Endodermal cell (in vitro differentiated cells): ENCODE data around the gene POU2AF2. TPM values are rescaled to one million over a fixed set of nuclear protein-coding genes. Genes with fewer than 3 reads are reported as not detected.
"Not testable (repeated sequence)": the region's sequence is repeated elsewhere in the genome, so short reads cannot be mapped to it uniquely, and the experiment has no call there.

Source experiments
- DNase-seq: peaks from one replicate; pipeline ENCODE4 v3.0.0-alpha.2; 2017
- H3K27ac ChIP-seq: 2 replicates; pipeline ENCODE4 v1.5.1; 2013; ENCODE audit warnings: mild to moderate bottlenecking, low read depth, low read length, moderate library complexity
- H3K27me3 ChIP-seq: 2 replicates; pipeline ENCODE4 v1.6.1; 2013; ENCODE audit warnings: mild to moderate bottlenecking, low read length, moderate library complexity; ENCODE audit not compliant: insufficient read depth, control insufficient read depth, poor library complexity, severe bottlenecking
- H3K36me3 ChIP-seq: 2 replicates; pipeline ENCODE4 v1.7.0; 2013; ENCODE audit warnings: mild to moderate bottlenecking, low read length, moderate library complexity; ENCODE audit not compliant: control insufficient read depth, insufficient read depth
- H3K4me1 ChIP-seq: one replicate; pipeline ENCODE4 v1.7.0; 2013; ENCODE audit warnings: low read length; ENCODE audit not compliant: control insufficient read depth, insufficient read depth
- H3K4me3 ChIP-seq: 2 replicates; pipeline ENCODE4 v1.5.1; 2013; ENCODE audit warnings: mild to moderate bottlenecking, low read length, moderate library complexity
- H3K9ac ChIP-seq: 2 replicates; pipeline ENCODE4 v1.6.1; 2013; ENCODE audit warnings: mild to moderate bottlenecking, low read length, moderate library complexity; ENCODE audit not compliant: poor library complexity, severe bottlenecking; ENCODE audit errors: extremely low read depth
- H3K9me3 ChIP-seq: 2 replicates; pipeline ENCODE4 v1.6.1; 2013; ENCODE audit warnings: mild to moderate bottlenecking, low read length, moderate library complexity; ENCODE audit not compliant: control insufficient read depth
- H3K27ac Mint-ChIP-seq: 2 replicates; pipeline ENCODE4 v1.8.0; 2020; ENCODE audit warnings: mixed read lengths
- H3K27me3 Mint-ChIP-seq: 2 replicates; pipeline ENCODE4 v1.8.0; 2021; ENCODE audit warnings: mild to moderate bottlenecking, mixed read lengths; ENCODE audit not compliant: insufficient read depth
- H3K36me3 Mint-ChIP-seq: 2 replicates; pipeline ENCODE4 v1.8.0; 2020; ENCODE audit warnings: low read depth, mixed read lengths
- H3K4me1 Mint-ChIP-seq: 2 replicates; pipeline ENCODE4 v1.8.0; 2020; ENCODE audit warnings: mixed read lengths
- H3K4me3 Mint-ChIP-seq: 2 replicates; pipeline ENCODE4 v1.8.0; 2020; ENCODE audit warnings: mild to moderate bottlenecking, moderate library complexity, mixed read lengths
- H3K9me3 Mint-ChIP-seq: 2 replicates; pipeline ENCODE4 v1.8.0; 2020; ENCODE audit warnings: mild to moderate bottlenecking, mixed read lengths
- WGBS, 2 experiments: methylation state at CpG; one replicate each; pipeline versions ENCODE4 v1.1.5 to v1.1.7; 2013; ENCODE audit warnings: missing lambda C conversion rate in 2 of 2, mixed read lengths in 1 of 2; ENCODE audit not compliant: insufficient coverage in 1 of 2, insufficient read length in 1 of 2; 5-methylcytosine and 5-hydroxymethylcytosine counted together
- total RNA-seq, 2 donors: library from RNA; stranded (reverse); fragmentation: NEBNext Ultra II Directional in 1 of 2; extraction: Animal tissue kit (Norgen Biotek cat#: 25700) in 1 of 2; gene quantifications; 2 replicates in 1 of 2; 3 replicates in 1 of 2; pipeline ENCODE4 v1.2.1, GENCODE V29; 2021
- TF ChIP-seq, protein P1 (sequence below): fragments of 200-600 bp; sonication (generic); conservative IDR thresholded peaks from 2 replicates; pipeline ENCODE4 v1.5.0; 2021; ENCODE audit warnings: antibody characterized with exemption, mild to moderate bottlenecking

The POU2AF2 gene
- total RNA-seq, 2 donors from 2014 or later, result not detected

DNA sequence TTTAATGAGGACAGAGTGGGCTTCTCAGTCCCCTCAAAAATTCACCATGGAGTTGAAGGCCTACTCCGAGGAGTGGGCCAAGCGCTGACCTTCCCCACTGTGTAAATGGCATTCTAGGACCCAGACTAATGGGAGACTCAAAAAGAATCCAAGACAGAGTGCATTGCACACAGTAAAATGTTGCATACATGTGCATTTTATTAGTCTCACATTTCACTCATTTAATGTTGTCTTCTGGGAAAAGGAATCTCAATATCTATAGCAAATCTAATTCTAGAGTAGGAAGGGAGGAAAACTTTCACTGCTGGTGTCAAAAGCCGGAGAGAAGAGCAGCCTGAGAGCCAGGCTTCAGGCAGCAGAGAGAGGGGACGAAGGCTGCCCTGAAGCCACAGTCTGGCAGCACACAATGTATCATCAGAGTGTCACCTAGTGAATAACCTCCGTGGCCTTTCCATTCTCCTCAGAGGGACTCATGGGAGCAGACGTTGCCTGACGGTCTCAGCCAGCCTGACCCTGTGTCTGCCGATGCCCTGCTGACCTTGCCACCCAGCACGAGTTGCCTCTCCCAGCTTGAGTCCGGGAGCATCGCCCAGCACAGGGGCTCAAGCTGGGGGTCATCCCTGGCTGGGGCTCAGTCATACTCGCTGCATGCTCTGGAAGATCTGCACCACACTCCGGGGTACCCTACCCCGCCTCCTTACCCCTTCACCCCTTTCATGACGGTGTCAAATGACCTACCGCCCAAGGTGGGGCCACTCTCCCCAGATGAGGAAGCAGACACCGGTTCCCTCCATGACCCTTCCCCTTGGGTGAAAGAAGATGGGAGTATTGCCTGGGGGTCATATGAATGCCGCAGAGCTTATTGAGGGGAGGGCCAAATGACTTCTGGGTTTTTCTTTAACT lies 39.9 kb downstream of the POU2AF2 start:
- no peaks in the 10 kb centered on the region for H3K9me3 ChIP-seq
- no peaks in the 10 kb centered on the region for H3K36me3 Mint-ChIP-seq
- H3K27me3 ChIP-seq, result no peaks in the 10 kb centered on the region
- H3K4me1 ChIP-seq, result no peaks in the 10 kb centered on the region
- H3K9ac ChIP-seq, result no peak overlapping the region
- H3K27ac ChIP-seq, result no peak overlapping the region
- TF ChIP-seq, protein P1, sequence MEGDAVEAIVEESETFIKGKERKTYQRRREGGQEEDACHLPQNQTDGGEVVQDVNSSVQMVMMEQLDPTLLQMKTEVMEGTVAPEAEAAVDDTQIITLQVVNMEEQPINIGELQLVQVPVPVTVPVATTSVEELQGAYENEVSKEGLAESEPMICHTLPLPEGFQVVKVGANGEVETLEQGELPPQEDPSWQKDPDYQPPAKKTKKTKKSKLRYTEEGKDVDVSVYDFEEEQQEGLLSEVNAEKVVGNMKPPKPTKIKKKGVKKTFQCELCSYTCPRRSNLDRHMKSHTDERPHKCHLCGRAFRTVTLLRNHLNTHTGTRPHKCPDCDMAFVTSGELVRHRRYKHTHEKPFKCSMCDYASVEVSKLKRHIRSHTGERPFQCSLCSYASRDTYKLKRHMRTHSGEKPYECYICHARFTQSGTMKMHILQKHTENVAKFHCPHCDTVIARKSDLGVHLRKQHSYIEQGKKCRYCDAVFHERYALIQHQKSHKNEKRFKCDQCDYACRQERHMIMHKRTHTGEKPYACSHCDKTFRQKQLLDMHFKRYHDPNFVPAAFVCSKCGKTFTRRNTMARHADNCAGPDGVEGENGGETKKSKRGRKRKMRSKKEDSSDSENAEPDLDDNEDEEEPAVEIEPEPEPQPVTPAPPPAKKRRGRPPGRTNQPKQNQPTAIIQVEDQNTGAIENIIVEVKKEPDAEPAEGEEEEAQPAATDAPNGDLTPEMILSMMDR, result no peak
- H3K27me3 Mint-ChIP-seq, result peaks cover 23% of the 10 kb centered on the region
- no peak overlapping the region for H3K27ac Mint-ChIP-seq
- WGBS, 2 experiments, result 79 to 91% methylated on average over 11 to 18 of the region's 18 CpGs
- no peak overlapping the region for H3K4me3 Mint-ChIP-seq
- H3K9me3 Mint-ChIP-seq, result no peaks in the 10 kb centered on the region
- H3K36me3 ChIP-seq, result no peaks in the 10 kb centered on the region
- no peaks in the 10 kb centered on the region for H3K4me1 Mint-ChIP-seq
- no peak overlapping the region for H3K4me3 ChIP-seq
- DNase-seq, result no peak

DNA sequence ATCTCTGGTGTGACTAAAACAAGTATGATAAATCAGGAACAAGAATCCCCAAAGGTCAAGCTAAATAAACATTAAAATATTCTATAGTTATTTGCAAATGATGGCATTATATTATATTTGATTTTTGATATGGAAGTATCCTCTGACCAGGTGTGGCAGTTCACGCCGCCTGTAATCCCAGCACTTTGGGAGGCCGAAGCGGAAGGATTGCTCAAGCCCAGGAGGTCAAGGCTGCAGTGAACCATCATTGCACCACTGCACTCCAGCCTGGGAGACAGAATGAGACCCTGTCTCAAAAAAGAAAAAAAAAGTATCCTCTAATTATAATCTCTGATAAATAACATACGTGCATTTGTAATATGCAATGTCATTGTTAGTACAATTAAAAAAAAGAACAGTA lies 46.2 kb downstream of the POU2AF2 start:
- Histone ChIP-seq H3K9me3 (no peaks in the 10 kb centered on the region), H3K27ac (no peak overlapping the region), H3K4me3 (no peak overlapping the region), H3K4me1 (no peaks in the 10 kb centered on the region), H3K36me3 (no peaks in the 10 kb centered on the region), H3K9ac (no peak overlapping the region), H3K27me3 (peaks cover 23% of the 10 kb centered on the region)
- H3K27me3 Mint-ChIP-seq, result peaks cover 24% of the 10 kb centered on the region
- H3K4me3 Mint-ChIP-seq, result no peak overlapping the region
- no peak overlapping the region for H3K27ac Mint-ChIP-seq
- TF ChIP-seq, protein P1, result no peak
- H3K4me1 Mint-ChIP-seq, result peaks cover 8% of the 10 kb centered on the region
- no peak for DNase-seq
- 88 to 96% methylated on average over 4 to 5 of the region's 5 CpGs for WGBS, 2 experiments
- no peaks in the 10 kb centered on the region for H3K36me3 Mint-ChIP-seq
- peaks cover 2% of the 10 kb centered on the region for H3K9me3 Mint-ChIP-seq

DNA sequence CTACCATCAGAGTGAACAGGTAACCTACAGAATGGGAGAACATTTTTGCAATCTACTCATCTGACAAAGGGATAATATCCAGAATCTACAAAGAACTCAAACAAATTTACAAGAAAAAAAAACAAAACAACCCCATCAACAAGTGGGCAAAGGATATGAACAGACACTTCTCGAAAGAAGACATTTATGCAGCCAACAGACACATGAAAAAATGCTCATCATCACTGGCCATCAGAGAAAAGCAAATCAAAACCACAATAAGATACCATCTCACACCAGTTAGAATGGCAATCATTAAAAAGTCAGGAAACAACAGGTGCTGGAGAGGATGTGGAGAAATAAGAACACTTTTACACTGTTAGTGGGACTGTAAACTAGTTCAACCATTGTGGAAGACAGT lies 46.9 kb downstream of the POU2AF2 start:
- peaks cover 30% of the 10 kb centered on the region for H3K27me3 Mint-ChIP-seq
- WGBS, 2 experiments, result no CpG with 5 or more reads among the region's 1 CpG
- peaks cover 29% of the 10 kb centered on the region for H3K27me3 ChIP-seq
- not testable (repeated sequence) for H3K4me3 ChIP-seq, H3K9ac ChIP-seq, H3K36me3 ChIP-seq, H3K27ac Mint-ChIP-seq, H3K4me1 Mint-ChIP-seq, H3K36me3 Mint-ChIP-seq, DNase-seq, H3K4me3 Mint-ChIP-seq, H3K9me3 Mint-ChIP-seq, H3K9me3 ChIP-seq, H3K4me1 ChIP-seq, H3K27ac ChIP-seq
